GM18517 (cell line): ENCODE data around the gene ARHGEF10L.
"Not testable (repeated sequence)": the region's sequence is repeated elsewhere in the genome, so short reads cannot be mapped to it uniquely, and the experiment has no call there.

Experiments used
- ATAC-seq: cut with Tn5 transposase; IDR thresholded peaks from one replicate; pipeline ENCODE4 v1.9.1; 2021; ENCODE audit warnings: mild to moderate bottlenecking, moderate library complexity; ENCODE audit not compliant: unreplicated experiment

The ARHGEF10L gene

DNA sequence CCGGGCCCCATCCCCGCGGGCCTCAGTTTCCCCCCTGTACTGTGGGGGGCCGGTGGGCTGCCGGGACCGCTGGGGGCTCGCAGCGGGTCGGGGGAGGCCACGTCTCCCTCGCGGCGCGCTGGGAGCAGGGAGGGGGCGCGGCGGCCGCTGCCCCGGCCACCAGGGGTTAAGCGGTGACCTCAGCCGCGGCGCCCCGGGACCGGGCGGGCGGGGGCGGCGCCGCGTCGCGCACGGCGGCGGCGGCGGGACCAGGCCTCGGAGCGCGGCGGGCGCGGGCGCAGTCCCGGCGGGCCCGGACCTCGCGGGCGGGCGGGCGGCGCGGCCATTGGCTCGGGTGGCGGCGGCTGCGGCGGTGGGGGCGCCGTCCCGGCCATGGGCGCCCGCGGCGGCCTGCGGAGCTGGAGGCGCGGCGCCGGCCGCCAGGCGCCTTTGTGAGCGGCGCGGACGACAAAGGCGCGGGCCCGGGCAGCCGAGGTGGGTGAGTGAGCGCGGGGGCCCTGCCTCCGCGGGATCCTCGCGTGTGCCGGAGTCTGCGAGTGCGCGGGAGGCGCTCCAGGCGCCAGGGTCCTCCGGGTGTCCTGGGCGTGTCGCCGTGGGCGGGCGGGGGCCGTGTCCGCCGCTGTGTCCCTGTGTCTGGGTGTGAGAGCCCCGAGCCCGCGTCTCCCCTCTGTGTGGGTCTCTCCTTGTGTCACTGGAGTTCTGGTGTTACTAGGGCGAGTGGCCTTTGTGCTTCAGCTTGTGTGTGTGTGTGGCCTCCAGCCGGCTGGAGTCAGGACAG lies at the start of gene ARHGEF10L:
ARHGEF10L (plus strand) TSS at position 222 of the 778 bp plus-strand sequence. CDS start 40,898 bp downstream, outside the sequence.
- ATAC-seq: no peak

- ATAC-seq: not testable (repeated sequence)
These were observed 49.6 kb upstream of the ARHGEF10L start for GRCh38 chr1:17489768-17490417.

- not testable (repeated sequence) for ATAC-seq
These were observed 48.8 kb upstream of the ARHGEF10L start for GRCh38 chr1:17490667-17491066.

GRCh38 chr1:17494114-17494729 lies 45.3 kb upstream of the ARHGEF10L start:
- ATAC-seq: no peak

DNA sequence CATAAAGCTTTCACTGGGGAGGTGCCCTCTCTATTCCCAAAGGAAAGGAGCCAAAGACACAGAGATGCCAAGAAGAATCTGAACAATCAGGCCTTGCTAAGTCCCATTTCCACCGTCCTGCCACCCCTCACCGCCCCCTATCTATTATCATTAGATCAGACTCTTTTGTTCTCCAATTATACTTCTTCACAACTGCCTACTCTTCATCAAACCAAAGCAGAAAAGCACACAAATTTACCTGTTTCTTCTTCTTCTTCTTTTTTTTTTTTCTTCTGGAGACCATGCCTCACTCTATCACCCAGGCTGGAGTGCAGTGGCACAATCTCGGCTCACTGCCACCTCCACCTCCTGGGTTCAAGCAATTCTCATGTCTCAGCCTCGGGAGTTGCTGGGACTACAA lies 43.1 kb upstream of the ARHGEF10L start:
- ATAC-seq: no peak

DNA sequence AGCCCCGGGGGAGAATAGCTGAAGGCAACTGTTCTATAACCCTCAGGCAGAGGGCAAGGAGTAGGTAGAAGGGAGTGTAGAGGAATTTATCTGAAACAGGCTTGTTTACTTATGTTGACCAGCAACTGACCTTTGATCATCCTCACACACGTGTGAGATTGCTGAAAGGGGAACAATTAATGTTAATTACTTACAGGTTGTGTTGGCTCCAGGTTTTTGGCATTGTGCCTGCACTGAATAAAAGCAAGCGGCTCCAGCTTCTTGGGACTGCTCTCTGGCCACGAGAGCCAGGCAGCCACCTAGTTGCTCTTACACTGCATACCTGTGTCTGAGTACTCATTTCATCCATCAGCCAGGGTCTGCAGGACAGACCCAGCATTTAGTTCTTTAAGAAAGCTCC lies 41.3 kb upstream of the ARHGEF10L start:
- no peak for ATAC-seq

GRCh38 chr1:17502326-17502778 lies 37.1 kb upstream of the ARHGEF10L start:
- no peak for ATAC-seq

- ATAC-seq: no peak
These were observed 36.4 kb upstream of the ARHGEF10L start for GRCh38 chr1:17503146-17503545.

- ATAC-seq: not testable (repeated sequence)
These were observed 32.3 kb upstream of the ARHGEF10L start for GRCh38 chr1:17507200-17507599.

DNA sequence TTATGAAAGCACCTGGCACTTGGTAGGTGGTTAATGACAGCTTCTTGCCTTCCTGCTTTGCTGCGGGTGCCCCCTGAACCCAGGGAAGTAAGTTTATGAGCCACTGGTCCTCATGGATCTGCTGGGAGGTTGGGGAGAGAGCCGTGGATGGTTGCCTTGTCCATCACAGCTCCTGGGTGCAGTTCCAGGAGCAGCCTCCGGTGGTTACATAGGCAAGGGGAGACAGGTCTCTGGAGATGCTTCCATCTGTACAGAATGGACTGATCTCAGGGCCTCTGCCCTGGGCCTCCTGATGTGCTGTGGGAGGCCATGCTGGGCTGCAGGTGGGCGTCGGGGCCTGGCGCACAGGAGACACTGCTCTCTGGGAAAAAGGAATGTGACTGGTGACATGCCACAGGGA lies 31.6 kb upstream of the ARHGEF10L start:
- no peak for ATAC-seq

DNA sequence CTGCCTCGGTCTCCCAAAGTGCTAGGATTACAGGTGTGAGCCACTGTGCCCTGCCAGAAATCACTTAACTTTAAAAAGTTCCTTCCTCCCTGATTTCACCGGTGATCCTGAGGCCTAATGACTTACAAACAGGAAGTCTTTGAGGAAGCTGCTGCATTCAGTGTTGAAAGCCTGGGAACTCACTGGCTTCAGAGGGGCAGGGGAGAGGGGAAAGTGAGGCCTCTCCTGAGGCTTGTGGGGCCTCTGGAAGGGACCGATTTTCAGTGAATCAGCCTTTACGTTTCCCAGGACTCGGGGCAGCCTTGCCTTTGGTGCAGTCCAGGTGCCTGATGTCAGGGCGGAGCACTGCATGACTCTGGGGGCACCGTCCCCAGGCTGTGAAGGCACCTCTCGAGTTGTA lies 30.1 kb upstream of the ARHGEF10L start:
- no peak for ATAC-seq

DNA sequence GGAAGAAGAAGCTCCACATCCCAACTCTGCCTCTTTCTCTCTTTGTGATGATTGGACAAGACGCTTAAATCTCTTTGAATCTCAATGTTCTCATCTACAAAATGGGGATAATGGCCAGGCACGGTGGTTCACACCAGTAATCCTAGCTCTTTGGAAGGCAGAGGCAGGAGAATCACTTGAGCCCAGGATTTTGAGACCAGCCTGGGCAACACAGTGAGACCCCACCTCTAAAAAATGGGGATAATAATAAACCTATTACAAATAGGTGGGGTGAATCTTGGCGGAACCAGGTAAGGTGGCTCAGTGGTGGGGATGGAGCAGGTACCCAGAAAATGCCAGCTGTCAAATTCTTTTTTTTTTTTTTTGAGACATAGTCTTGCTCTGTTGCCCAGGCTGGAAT lies 29.4 kb upstream of the ARHGEF10L start:
- ATAC-seq: no peak

- ATAC-seq: no peak
These were observed 28.3 kb upstream of the ARHGEF10L start for GRCh38 chr1:17511188-17511587.

DNA sequence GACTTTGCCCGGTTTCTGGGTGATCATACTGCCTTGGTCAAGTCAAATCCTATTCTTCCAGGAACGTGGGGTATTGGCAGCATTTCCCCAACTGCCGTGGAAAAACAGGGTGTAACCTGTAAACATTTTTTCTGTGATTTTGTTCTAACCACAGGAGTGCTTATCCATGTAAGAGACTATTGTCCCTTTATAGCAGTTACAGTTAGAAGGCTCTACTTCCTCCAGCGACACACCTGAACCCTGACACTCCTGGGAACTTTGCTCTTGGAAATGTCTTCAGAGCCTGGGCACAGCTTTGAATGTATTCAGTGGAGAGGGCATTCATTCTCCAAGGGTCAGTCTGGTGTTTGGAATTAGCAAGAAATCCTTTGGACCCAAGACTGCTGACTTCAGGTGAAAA lies 26.4 kb upstream of the ARHGEF10L start:
- ATAC-seq: no peak

DNA sequence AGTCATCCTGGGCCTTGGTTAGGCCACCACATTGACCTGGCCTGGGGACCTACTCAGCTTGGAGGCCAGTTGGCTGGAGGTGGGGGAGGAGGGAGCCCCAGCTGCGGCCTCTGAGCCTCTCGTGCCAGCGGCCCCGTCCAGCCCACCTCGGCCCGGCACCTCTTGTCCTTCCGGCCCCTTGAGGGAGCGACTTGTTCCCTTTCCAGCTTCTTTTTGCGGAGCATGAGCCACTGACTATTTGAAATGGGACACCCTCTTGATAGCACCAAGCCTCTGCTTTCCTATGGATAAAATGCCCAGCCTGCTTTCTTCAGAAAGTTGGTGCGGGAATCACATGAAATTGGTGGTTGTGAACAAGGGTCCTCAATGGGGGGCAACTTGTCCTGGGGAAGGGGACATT lies 24.7 kb upstream of the ARHGEF10L start:
- no peak for ATAC-seq

GRCh38 chr1:17515902-17516301 lies 23.6 kb upstream of the ARHGEF10L start:
- no peak for ATAC-seq

DNA sequence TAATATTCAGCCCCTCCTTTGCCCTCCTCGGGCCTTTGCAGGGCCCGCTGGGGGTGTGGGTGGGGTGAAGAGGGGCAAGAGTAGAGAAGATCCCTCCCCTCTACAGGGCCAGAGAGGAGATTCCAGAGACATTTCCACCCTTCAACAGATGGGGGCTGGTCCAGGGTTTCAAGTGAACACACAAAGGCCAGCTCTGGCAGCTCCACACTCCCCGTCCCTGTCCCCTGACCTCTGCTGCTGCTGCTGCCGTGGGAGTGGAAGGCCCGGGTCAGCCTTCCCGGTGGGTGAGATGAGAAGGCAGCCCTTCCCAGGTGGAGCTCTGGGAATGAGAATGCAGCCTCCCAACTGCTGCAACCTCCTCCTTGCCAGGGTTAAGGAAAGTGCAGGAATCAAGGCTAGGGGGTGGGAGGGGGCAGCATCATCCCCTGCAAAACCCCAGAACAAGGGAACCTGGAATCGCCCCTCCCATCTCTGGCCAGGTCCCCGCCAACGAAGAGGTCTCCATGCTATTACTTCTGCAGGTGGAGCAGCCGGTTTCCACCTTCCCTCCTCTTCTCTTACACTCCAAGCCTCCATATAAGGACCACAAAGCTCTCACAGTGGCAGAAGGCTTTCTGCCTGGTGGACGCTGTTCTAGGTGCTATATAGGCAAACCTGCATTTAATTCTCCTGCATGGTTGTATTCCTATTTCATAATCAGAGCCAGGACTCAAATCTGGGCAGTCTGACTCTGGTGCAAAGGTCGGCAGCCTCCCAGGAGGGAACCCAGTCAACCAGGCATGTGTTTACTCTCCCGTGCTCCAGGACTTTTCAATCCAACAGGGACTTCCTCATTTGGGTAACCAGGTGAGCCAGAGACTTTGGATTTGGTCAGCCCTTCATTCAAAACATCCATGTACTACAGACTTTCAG lies 22.9 kb upstream of the ARHGEF10L start:
- ATAC-seq: no peak

DNA sequence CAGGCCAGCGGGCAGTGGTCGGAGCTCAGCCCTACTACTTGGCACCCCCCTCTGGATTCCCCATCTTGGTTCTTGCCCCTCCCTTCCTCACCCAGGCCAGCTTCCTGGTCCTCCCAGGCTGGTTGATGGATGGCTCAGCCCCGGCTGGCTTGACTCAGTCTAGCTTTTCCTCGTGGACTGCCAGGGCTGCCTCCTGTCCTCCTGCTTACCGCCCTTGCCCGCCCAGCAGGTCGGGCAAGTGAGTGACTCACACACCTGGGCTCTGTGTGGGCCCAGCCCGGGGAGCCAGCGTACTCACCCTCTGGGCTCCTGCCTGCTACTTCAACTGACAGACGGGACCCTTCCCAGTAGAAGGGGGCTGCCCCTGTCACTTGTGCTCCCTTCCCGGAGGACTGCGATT lies 19.5 kb upstream of the ARHGEF10L start:
- no peak for ATAC-seq

- no peak for ATAC-seq
These were observed 18.8 kb upstream of the ARHGEF10L start for GRCh38 chr1:17520473-17521319.
